Parathyroid adenoma (tissue), 2 donors: ENCODE data around the gene XYLT1.

ENCODE experiments used
- H2AFZ ChIP-seq: fragments of 300-600 bp; sonication (generic); one replicate; pipeline ENCODE4 v1.7.0; 2017; ENCODE audit warnings: antibody characterized with exemption, mild to moderate bottlenecking
- H3K27ac ChIP-seq: fragments of 300-600 bp; sonication (generic); one replicate; pipeline ENCODE4 v1.7.0; 2017
- H3K27me3 ChIP-seq: fragments of 300-600 bp; sonication (generic); one replicate; pipeline ENCODE4 v1.7.0; 2017; ENCODE audit warnings: low read length; ENCODE audit not compliant: control insufficient read depth, insufficient read depth
- H3K36me3 ChIP-seq: fragments of 300-600 bp; sonication (generic); one replicate; pipeline ENCODE4 v1.7.0; 2017; ENCODE audit warnings: low read length; ENCODE audit not compliant: control insufficient read depth, insufficient read depth
- H3K4me1 ChIP-seq: fragments of 300-600 bp; sonication (generic); one replicate; pipeline ENCODE4 v1.7.0; 2017; ENCODE audit warnings: control low read depth
- H3K4me2 ChIP-seq: fragments of 300-600 bp; sonication (generic); one replicate; pipeline ENCODE4 v1.7.0; 2017; ENCODE audit warnings: low read length
- H3K4me3 ChIP-seq: fragments of 300-600 bp; sonication (generic); one replicate; pipeline ENCODE4 v1.7.0; 2017; ENCODE audit warnings: low read depth, low read length
- H3K79me2 ChIP-seq: fragments of 300-600 bp; sonication (generic); one replicate; pipeline ENCODE4 v1.7.0; 2017; ENCODE audit warnings: control low read depth
- H3K9ac ChIP-seq: fragments of 300-600 bp; sonication (generic); one replicate; pipeline ENCODE4 v1.7.0; 2017; ENCODE audit warnings: mild to moderate bottlenecking
- H3K9me3 ChIP-seq: fragments of 300-600 bp; sonication (generic); one replicate; pipeline ENCODE4 v1.7.0; 2017; ENCODE audit warnings: low read length; ENCODE audit not compliant: control insufficient read depth
- CTCF ChIP-seq: fragments of 300-600 bp; sonication (generic); IDR thresholded peaks from one replicate; pipeline ENCODE4 v1.7.0; 2017; ENCODE audit warnings: antibody characterized with exemption, mild to moderate bottlenecking
- donor health status: primary hyperparathyroidism.

The XYLT1 gene

GRCh38 chr16:17501321-17501720 is 30.6 kb upstream of the XYLT1 start:
- no peaks in the 10 kb centered on the region for H3K27me3 ChIP-seq
- no peak overlapping the region for H3K4me2 ChIP-seq
- TF ChIP-seq CTCF: no peak
- H3K9ac ChIP-seq: no peak overlapping the region
- no peaks in the 10 kb centered on the region for H3K4me1 ChIP-seq
- H3K9me3 ChIP-seq: no peaks in the 10 kb centered on the region
- H3K4me3 ChIP-seq: no peak overlapping the region
- H3K79me2 ChIP-seq: no peaks in the 10 kb centered on the region
- no peak overlapping the region for H3K27ac ChIP-seq
- H3K36me3 ChIP-seq: no peaks in the 10 kb centered on the region
- H2AFZ ChIP-seq: no peak overlapping the region

- Histone ChIP-seq H3K27me3 (no peaks in the 10 kb centered on the region), H3K36me3 (no peaks in the 10 kb centered on the region), H3K4me1 (no peaks in the 10 kb centered on the region), H3K79me2 (no peaks in the 10 kb centered on the region), H3K4me3 (no peak overlapping the region), H2AFZ (no peak overlapping the region), H3K9ac (no peak overlapping the region), H3K27ac (no peak overlapping the region), H3K4me2 (no peak overlapping the region), H3K9me3 (no peaks in the 10 kb centered on the region)
- no peak for TF ChIP-seq CTCF
Measured at GRCh38 chr16:17499223-17499902, 28.6 kb upstream of the XYLT1 start.

- Histone ChIP-seq H3K79me2 (no peaks in the 10 kb centered on the region), H3K27ac (no peak overlapping the region)
- TF ChIP-seq CTCF: no peak
Measured at GRCh38 chr16:17497648-17498047, 26.9 kb upstream of the XYLT1 start.

GRCh38 chr16:17496891-17497290 is 26.1 kb upstream of the XYLT1 start:
- no peaks in the 10 kb centered on the region for H3K9me3 ChIP-seq
- H3K36me3 ChIP-seq: no peaks in the 10 kb centered on the region
- no peak overlapping the region for H3K4me3 ChIP-seq
- no peak overlapping the region for H3K4me2 ChIP-seq
- no peaks in the 10 kb centered on the region for H3K27me3 ChIP-seq
- no peaks in the 10 kb centered on the region for H3K4me1 ChIP-seq
- H3K27ac ChIP-seq: no peak overlapping the region
- no peaks in the 10 kb centered on the region for H3K79me2 ChIP-seq
- no peak overlapping the region for H3K9ac ChIP-seq
- TF ChIP-seq CTCF: no peak
- no peak overlapping the region for H2AFZ ChIP-seq

More at GRCh38 chr16:17497648-17498047, 26.9 kb upstream of the XYLT1 start:
- no peaks in the 10 kb centered on the region for H3K4me1 ChIP-seq
- H3K36me3 ChIP-seq: no peaks in the 10 kb centered on the region
- no peak overlapping the region for H3K4me2 ChIP-seq
- H3K9me3 ChIP-seq: no peaks in the 10 kb centered on the region
- H3K27me3 ChIP-seq: no peaks in the 10 kb centered on the region
- no peak overlapping the region for H2AFZ ChIP-seq
- no peak overlapping the region for H3K9ac ChIP-seq
- H3K4me3 ChIP-seq: no peak overlapping the region

- no peak overlapping the region for H3K4me2 ChIP-seq
- no peaks in the 10 kb centered on the region for H3K4me1 ChIP-seq
- no peak overlapping the region for H2AFZ ChIP-seq
- no peaks in the 10 kb centered on the region for H3K79me2 ChIP-seq
- H3K9me3 ChIP-seq: no peaks in the 10 kb centered on the region
- H3K9ac ChIP-seq: no peak overlapping the region
- no peak overlapping the region for H3K4me3 ChIP-seq
- no peak for TF ChIP-seq CTCF
- H3K27me3 ChIP-seq: no peaks in the 10 kb centered on the region
- H3K27ac ChIP-seq: no peak overlapping the region
- H3K36me3 ChIP-seq: no peaks in the 10 kb centered on the region
Measured at GRCh38 chr16:17493012-17493411, 22.3 kb upstream of the XYLT1 start.
